Measurements from ENCODE around the gene PCDHGA9. TPM values are rescaled to one million over a fixed set of nuclear protein-coding genes. Genes with fewer than 3 reads are reported as not detected.
A peak's percentile ranks its signal among the peaks of the same experiment; 100 is the strongest.
"Not testable (repeated sequence)": the region's sequence is repeated elsewhere in the genome, so short reads cannot be mapped to it uniquely, and the experiment has no call there.

PCDHGA9 gene
- polyA plus RNA-seq, 3 donors, result not detected

- peak within 1 kb of the TSS; percentile 42 to 69 for H3K4me3 Mint-ChIP-seq
- Histone ChIP-seq H3K9me3 (replicated peaks in 1 of 2; ENCODE audit: control insufficient read depth in 1 of 2, insufficient read depth in 1 of 2, low read length in 2 of 2) (peaks cover 50 to 92% of the 10 kb centered on the region in 2 donors), H3K4me3 (replicated peaks in 1 of 3; ENCODE audit: low read depth in 2 of 3, low read length in 3 of 3) (no peak within 1 kb of the TSS), H3K4me1 (ENCODE audit: control insufficient read depth in 1 of 2, insufficient read depth in 2 of 2, low read length in 2 of 2) (no peaks in the 10 kb centered on the region), H3K79me2 (ENCODE audit: insufficient read depth, low read length) (no peaks in the 10 kb centered on the region), H3K27me3 (ENCODE audit: control insufficient read depth in 2 of 2, insufficient read depth in 2 of 2, low read length in 2 of 2) (peaks cover 53 to 97% of the 10 kb centered on the region in 2 donors), H3K27ac (ENCODE audit: low read depth in 1 of 2, low read length in 2 of 2) (no peak within 1 kb of the TSS), H3K36me3 (replicated peaks in 1 of 2; ENCODE audit: control insufficient read depth in 1 of 2, insufficient read depth in 2 of 2, low read length in 2 of 2) (no peaks in the 10 kb centered on the region), H4K20me1 (ENCODE audit: insufficient read depth, low read length) (no peaks in the 10 kb centered on the region), H3K4me2 (replicated peaks; ENCODE audit: extremely low read depth, low read length, poor library complexity, severe bottlenecking) (no peak within 1 kb of the TSS), H2AFZ (ENCODE audit: insufficient read depth, low read depth, low read length, poor library complexity, severe bottlenecking) (no peak within 1 kb of the TSS), H3K9ac (ENCODE audit: insufficient read depth, low read length, poor library complexity, severe bottlenecking) (no peak within 1 kb of the TSS)
- TF ChIP-seq CTCF (IDR thresholded peaks at IDR 0.05), result peak; percentile 12
- 31% methylated on average over 23 of the region's 38 CpGs for WGBS (ENCODE audit: insufficient coverage)
- peaks cover 7 to 12% of the 10 kb centered on the region in 2 donors for H3K36me3 Mint-ChIP-seq
- H3K4me1 Mint-ChIP-seq, result peaks cover 5% of the 10 kb centered on the region
- peaks cover 41 to 79% (median 64%) of the 10 kb centered on the region in 7 donors for H3K9me3 Mint-ChIP-seq
- no peak within 1 kb of the TSS for H3K27ac Mint-ChIP-seq
- intact Hi-C loops (cut with micrococcal nuclease), result no loop called here
- peaks cover 59 to 88% (median 84%) of the 10 kb centered on the region in 3 donors for H3K27me3 Mint-ChIP-seq (ENCODE audit: low read depth in 3 of 3)
- DNase-seq, result no peak
Observed at GRCh38 chr5:141392429-141393198, 10.0 kb upstream of the PCDHGA9 start, which contains the start of gene PCDHGA8. Gene PCDHGA8 (plus strand): TSS chr5:141392633. CDS start chr5:141392814, 181 bp downstream.

DNA sequence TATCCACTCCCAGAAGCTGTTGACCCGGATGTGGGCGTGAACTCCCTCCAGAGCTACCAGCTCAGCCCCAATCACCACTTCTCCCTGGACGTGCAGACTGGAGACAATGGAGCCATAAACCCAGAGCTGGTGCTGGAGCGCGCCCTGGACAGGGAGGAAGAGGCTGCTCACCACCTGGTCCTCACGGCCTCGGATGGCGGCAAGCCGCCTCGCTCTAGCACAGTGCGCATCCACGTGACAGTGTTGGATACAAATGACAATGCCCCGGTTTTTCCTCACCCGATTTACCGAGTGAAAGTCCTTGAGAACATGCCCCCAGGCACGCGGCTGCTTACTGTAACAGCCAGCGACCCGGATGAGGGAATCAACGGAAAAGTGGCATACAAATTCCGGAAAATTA is 9.3 kb upstream of the PCDHGA9 start:
- H3K27ac Mint-ChIP-seq, result no peak overlapping the region
- peaks cover 7 to 12% of the 10 kb centered on the region in 2 donors for H3K36me3 Mint-ChIP-seq
- DNase-seq, result no peak
- Histone ChIP-seq H3K4me1 (ENCODE audit: control insufficient read depth in 1 of 2, insufficient read depth in 2 of 2, low read length in 2 of 2) (no peaks in the 10 kb centered on the region), H3K79me2 (ENCODE audit: insufficient read depth, low read length) (no peaks in the 10 kb centered on the region), H3K9ac (ENCODE audit: insufficient read depth, low read length, poor library complexity, severe bottlenecking) (no peak overlapping the region), H3K4me3 (replicated peaks in 1 of 3; ENCODE audit: low read depth in 2 of 3, low read length in 3 of 3) (no peak overlapping the region), H3K27ac (ENCODE audit: low read depth in 1 of 2, low read length in 2 of 2) (no peak overlapping the region), H3K36me3 (replicated peaks in 1 of 2; ENCODE audit: control insufficient read depth in 1 of 2, insufficient read depth in 2 of 2, low read length in 2 of 2) (no peaks in the 10 kb centered on the region), H2AFZ (ENCODE audit: insufficient read depth, low read depth, low read length, poor library complexity, severe bottlenecking) (no peak overlapping the region), H3K9me3 (replicated peaks in 1 of 2; ENCODE audit: control insufficient read depth in 1 of 2, insufficient read depth in 1 of 2, low read length in 2 of 2) (peaks cover 51 to 91% of the 10 kb centered on the region in 2 donors), H4K20me1 (ENCODE audit: insufficient read depth, low read length) (no peaks in the 10 kb centered on the region), H3K4me2 (replicated peaks; ENCODE audit: extremely low read depth, low read length, poor library complexity, severe bottlenecking) (no peak overlapping the region), H3K27me3 (ENCODE audit: control insufficient read depth in 2 of 2, insufficient read depth in 2 of 2, low read length in 2 of 2) (peaks cover 52 to 97% of the 10 kb centered on the region in 2 donors)
- peaks cover 62 to 89% (median 86%) of the 10 kb centered on the region in 3 donors for H3K27me3 Mint-ChIP-seq (ENCODE audit: low read depth in 3 of 3)
- H3K4me1 Mint-ChIP-seq, result peaks cover 5% of the 10 kb centered on the region
- TF ChIP-seq CTCF (IDR thresholded peaks at IDR 0.05), result no peak
- peaks cover 41 to 79% (median 64%) of the 10 kb centered on the region in 7 donors for H3K9me3 Mint-ChIP-seq
- intact Hi-C loops (cut with micrococcal nuclease), result no loop called here
- WGBS (ENCODE audit: insufficient coverage), result 45% methylated on average over 15 of the region's 21 CpGs
- peak overlapping the region in 1 of 2 donors; percentile 69 for H3K4me3 Mint-ChIP-seq

- H3K27ac ChIP-seq (ENCODE audit: low read depth in 1 of 2, low read length in 2 of 2); H3K36me3 ChIP-seq (replicated peaks in 1 of 2; ENCODE audit: control insufficient read depth in 1 of 2, insufficient read depth in 2 of 2, low read length in 2 of 2); H3K9ac ChIP-seq (ENCODE audit: insufficient read depth, low read length, poor library complexity, severe bottlenecking); H3K4me3 ChIP-seq (replicated peaks in 1 of 3; ENCODE audit: low read depth in 2 of 3, low read length in 3 of 3); DNase-seq; H4K20me1 ChIP-seq (ENCODE audit: insufficient read depth, low read length); H3K79me2 ChIP-seq (ENCODE audit: insufficient read depth, low read length); H2AFZ ChIP-seq (ENCODE audit: insufficient read depth, low read depth, low read length, poor library complexity, severe bottlenecking); H3K4me2 ChIP-seq (replicated peaks; ENCODE audit: extremely low read depth, low read length, poor library complexity, severe bottlenecking); H3K4me1 Mint-ChIP-seq; intact Hi-C loops (cut with micrococcal nuclease); H3K27ac Mint-ChIP-seq; H3K4me1 ChIP-seq (ENCODE audit: control insufficient read depth in 1 of 2, insufficient read depth in 2 of 2, low read length in 2 of 2): not testable (repeated sequence)
- Mint-ChIP-seq H3K27me3 (ENCODE audit: low read depth in 3 of 3) (peaks cover 64 to 89% (median 86%) of the 10 kb centered on the region in 3 donors), H3K9me3 (peaks cover 39 to 79% (median 64%) of the 10 kb centered on the region in 7 donors), H3K36me3 (peaks cover 7 to 11% of the 10 kb centered on the region in 2 donors), H3K4me3 (peak overlapping the region in 1 of 2 donors; percentile 72)
- Histone ChIP-seq H3K9me3 (replicated peaks in 1 of 2; ENCODE audit: control insufficient read depth in 1 of 2, insufficient read depth in 1 of 2, low read length in 2 of 2) (peaks cover 50 to 91% of the 10 kb centered on the region in 2 donors), H3K27me3 (ENCODE audit: control insufficient read depth in 2 of 2, insufficient read depth in 2 of 2, low read length in 2 of 2) (peaks cover 54 to 97% of the 10 kb centered on the region in 2 donors)
- WGBS (ENCODE audit: insufficient coverage), result 30% methylated on average over 30 of the region's 53 CpGs
Observed at GRCh38 chr5:141394401-141395187, 8.0 kb upstream of the PCDHGA9 start.
